ENCODE data around the gene INAVA.

The INAVA gene

DNA sequence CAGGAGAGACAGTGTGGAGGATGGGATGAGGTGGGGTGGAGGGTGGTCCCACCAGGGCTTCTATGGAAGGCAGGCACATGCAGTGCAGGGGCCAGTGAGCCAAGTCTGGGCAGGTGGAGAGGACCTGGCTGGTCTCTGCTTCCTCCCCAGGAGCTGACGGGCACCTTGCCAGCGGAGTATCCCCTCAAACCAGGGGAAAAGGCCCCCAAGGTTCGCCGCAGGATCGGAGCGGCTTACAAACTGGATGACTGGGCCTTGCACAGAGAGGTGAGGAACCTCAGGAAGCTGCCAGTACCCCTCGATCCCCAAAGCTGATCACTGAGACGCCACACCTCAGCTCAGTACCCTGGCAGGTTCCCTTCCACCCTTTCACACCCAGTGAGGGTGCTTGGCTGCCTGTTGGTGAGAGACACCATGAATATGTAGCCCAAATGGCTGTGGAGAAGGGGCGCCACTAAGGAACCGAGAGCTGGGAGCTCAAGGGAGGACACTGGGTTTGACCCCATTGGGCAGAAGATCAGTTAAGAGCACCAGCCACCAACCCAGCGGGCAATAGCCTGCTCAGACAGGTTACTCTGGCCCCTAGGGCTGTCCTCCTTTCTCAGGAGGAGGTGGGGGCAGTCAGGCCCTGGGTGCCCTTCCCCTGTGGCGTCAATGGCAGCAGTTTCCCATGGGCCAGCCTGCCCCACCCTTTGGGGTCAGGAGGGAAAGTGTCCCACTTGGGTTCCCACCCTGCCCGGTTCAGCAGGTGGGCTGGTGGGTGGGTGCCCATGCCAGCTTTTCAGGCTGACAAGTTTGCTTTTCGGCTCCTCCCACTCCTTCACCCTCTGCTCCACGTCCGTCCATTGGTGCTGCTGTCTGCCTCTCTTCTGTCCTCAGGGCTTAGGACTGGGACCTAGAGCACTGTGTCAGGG is 5.5 kb downstream of the INAVA start:
- H3K9ac ChIP-seq (ENCODE audit: low read length) = no peak overlapping the region
- no peaks in the 10 kb centered on the region for H3K9me3 ChIP-seq (replicated peaks; ENCODE audit: insufficient read depth, low read length)

DNA sequence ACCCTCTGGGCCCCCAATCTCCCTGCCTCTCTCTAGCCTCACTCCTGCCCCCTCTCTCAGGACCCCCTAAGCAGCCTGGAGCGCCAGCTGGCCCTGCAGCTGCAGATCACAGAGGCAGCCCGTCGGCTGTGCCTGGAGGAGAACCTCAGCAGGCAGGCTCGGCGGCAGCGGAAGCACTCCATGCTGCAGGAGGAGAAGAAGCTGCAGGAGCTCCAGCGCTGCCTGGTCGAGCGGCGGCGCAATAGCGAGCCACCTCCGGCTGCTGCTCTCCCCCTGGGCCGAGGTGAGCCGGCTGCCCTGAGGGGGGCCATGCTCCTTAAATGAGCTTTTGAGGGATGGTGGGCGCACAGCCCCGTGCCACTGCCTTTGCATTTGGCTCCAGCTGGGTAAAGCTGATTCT is 6.2 kb downstream of the INAVA start:
- Histone ChIP-seq H4K20me1 (ENCODE audit: insufficient read depth, low read length) (no peaks in the 10 kb centered on the region), H3K4me2 (ENCODE audit: low read depth, low read length) (no peak overlapping the region), H3K4me1 (ENCODE audit: low read length) (0 out of 2 replicates have a peak, but pooled peaks cover under 1% of the 10 kb centered on the region), H3K27ac (ENCODE audit: low read length) (no peak overlapping the region), H3K27me3 (replicated peaks; ENCODE audit: insufficient read depth, low read length) (no peaks in the 10 kb centered on the region), H2AFZ (ENCODE audit: low read length) (no peak overlapping the region), H3F3A (ENCODE audit: insufficient read depth, low read length) (no peaks in the 10 kb centered on the region), H3K36me3 (replicated peaks; ENCODE audit: insufficient read depth, low read length) (0 out of 2 replicates have a peak, but pooled peaks cover 18% of the 10 kb centered on the region), H3K4me3 (ENCODE audit: low read length) (no peak overlapping the region), H3K79me2 (ENCODE audit: low read length) (peaks cover 31% of the 10 kb centered on the region), H3K9me3 (replicated peaks; ENCODE audit: insufficient read depth, low read length) (no peaks in the 10 kb centered on the region), H3K9me2 (replicated peaks; ENCODE audit: insufficient read depth, low read length) (no peaks in the 10 kb centered on the region), H3K9ac (ENCODE audit: low read length) (no peak overlapping the region)
- TF ChIP-seq, protein P1, sequence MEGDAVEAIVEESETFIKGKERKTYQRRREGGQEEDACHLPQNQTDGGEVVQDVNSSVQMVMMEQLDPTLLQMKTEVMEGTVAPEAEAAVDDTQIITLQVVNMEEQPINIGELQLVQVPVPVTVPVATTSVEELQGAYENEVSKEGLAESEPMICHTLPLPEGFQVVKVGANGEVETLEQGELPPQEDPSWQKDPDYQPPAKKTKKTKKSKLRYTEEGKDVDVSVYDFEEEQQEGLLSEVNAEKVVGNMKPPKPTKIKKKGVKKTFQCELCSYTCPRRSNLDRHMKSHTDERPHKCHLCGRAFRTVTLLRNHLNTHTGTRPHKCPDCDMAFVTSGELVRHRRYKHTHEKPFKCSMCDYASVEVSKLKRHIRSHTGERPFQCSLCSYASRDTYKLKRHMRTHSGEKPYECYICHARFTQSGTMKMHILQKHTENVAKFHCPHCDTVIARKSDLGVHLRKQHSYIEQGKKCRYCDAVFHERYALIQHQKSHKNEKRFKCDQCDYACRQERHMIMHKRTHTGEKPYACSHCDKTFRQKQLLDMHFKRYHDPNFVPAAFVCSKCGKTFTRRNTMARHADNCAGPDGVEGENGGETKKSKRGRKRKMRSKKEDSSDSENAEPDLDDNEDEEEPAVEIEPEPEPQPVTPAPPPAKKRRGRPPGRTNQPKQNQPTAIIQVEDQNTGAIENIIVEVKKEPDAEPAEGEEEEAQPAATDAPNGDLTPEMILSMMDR (IDR thresholded peaks at IDR 0.05; ENCODE audit: low read length) = no peak
- no peak for TF ChIP-seq EZH2phosphoT487 (IDR thresholded peaks at IDR 0.05; ENCODE audit: low read length)
- no peak for TF ChIP-seq EZH2 (optimal IDR thresholded peaks at IDR 0.05; ENCODE audit: low read depth, low read length)
- no peak for DNase-seq

More for the DNA sequence above, 5.5 kb downstream of the INAVA start:
- no peaks in the 10 kb centered on the region for H3F3A ChIP-seq (ENCODE audit: insufficient read depth, low read length)
- TF ChIP-seq, protein P1 (IDR thresholded peaks at IDR 0.05; ENCODE audit: low read length) = no peak
- TF ChIP-seq EZH2phosphoT487 (IDR thresholded peaks at IDR 0.05; ENCODE audit: low read length) (no peak), EZH2 (optimal IDR thresholded peaks at IDR 0.05; ENCODE audit: low read depth, low read length) (no peak)
- no peaks in the 10 kb centered on the region for H3K9me2 ChIP-seq (replicated peaks; ENCODE audit: insufficient read depth, low read length)
- 0 out of 2 replicates have a peak, but pooled peaks cover 18% of the 10 kb centered on the region for H3K36me3 ChIP-seq (replicated peaks; ENCODE audit: insufficient read depth, low read length)
- no peak overlapping the region for H2AFZ ChIP-seq (ENCODE audit: low read length)
- H3K27me3 ChIP-seq (replicated peaks; ENCODE audit: insufficient read depth, low read length) = no peaks in the 10 kb centered on the region
- DNase-seq = no peak
- no peaks in the 10 kb centered on the region for H4K20me1 ChIP-seq (ENCODE audit: insufficient read depth, low read length)
- H3K4me1 ChIP-seq (ENCODE audit: low read length) = 0 out of 2 replicates have a peak, but pooled peaks cover 6% of the 10 kb centered on the region
- peaks cover 37% of the 10 kb centered on the region for H3K79me2 ChIP-seq (ENCODE audit: low read length)
- no peak overlapping the region for H3K27ac ChIP-seq (ENCODE audit: low read length)
- H3K4me3 ChIP-seq (ENCODE audit: low read length) = no peak overlapping the region
- H3K4me2 ChIP-seq (ENCODE audit: low read depth, low read length) = no peak overlapping the region

DNA sequence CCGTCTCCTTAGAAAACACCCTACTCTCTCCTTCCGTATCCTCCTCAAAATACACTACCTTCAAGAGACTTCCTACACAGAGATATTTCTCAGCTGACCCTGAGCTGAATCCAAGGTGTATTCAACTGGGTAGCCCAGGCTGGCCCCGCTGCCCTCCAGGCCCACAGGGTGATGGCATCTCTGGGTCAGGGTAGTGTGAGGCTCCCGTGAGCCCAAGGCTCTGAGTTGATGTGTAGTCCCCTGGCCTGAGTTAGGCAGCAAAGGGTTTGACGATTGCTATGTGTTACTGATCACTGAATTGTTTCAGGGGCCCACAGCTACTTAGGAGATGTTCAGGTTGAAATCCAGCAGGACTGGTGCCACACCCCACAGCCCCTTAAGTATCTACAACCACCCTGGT is 6.7 kb downstream of the INAVA start:
- DNase-seq = no peak
- Histone ChIP-seq H3K27me3 (replicated peaks; ENCODE audit: insufficient read depth, low read length) (no peaks in the 10 kb centered on the region), H3K4me2 (ENCODE audit: low read depth, low read length) (no peak overlapping the region), H3K27ac (ENCODE audit: low read length) (no peak overlapping the region), H4K20me1 (ENCODE audit: insufficient read depth, low read length) (no peaks in the 10 kb centered on the region), H2AFZ (ENCODE audit: low read length) (no peak overlapping the region), H3K4me1 (ENCODE audit: low read length) (no peaks in the 10 kb centered on the region), H3K9ac (ENCODE audit: low read length) (no peak overlapping the region), H3K9me2 (replicated peaks; ENCODE audit: insufficient read depth, low read length) (no peaks in the 10 kb centered on the region), H3K36me3 (replicated peaks; ENCODE audit: insufficient read depth, low read length) (0 out of 2 replicates have a peak, but pooled peaks cover 18% of the 10 kb centered on the region), H3K4me3 (ENCODE audit: low read length) (no peak overlapping the region), H3F3A (ENCODE audit: insufficient read depth, low read length) (no peaks in the 10 kb centered on the region), H3K9me3 (replicated peaks; ENCODE audit: insufficient read depth, low read length) (no peaks in the 10 kb centered on the region), H3K79me2 (ENCODE audit: low read length) (peaks cover 26% of the 10 kb centered on the region)
- TF ChIP-seq, protein P1 (IDR thresholded peaks at IDR 0.05; ENCODE audit: low read length) = no peak
- TF ChIP-seq EZH2 (optimal IDR thresholded peaks at IDR 0.05; ENCODE audit: low read depth, low read length) = no peak
- TF ChIP-seq EZH2phosphoT487 (IDR thresholded peaks at IDR 0.05; ENCODE audit: low read length) = no peak

Measured in MM.1S (cell line).